ENCODE measurements around the gene CLEC16A. TPM values are rescaled to one million over a fixed set of nuclear protein-coding genes. Genes with fewer than 3 reads are reported as not detected.

CLEC16A gene
- total and polyA plus RNA-seq, 2 donors (not counting 1 experiment from before 2014, with no cell fraction given), result 21.9 to 79.5 TPM

- Histone ChIP-seq H2AFZ (ENCODE audit: insufficient read depth, low read depth, low read length, poor library complexity, severe bottlenecking) (no peak overlapping the region), H3K36me3 (replicated peaks in 1 of 2; ENCODE audit: control extremely low read depth in 1 of 2, control insufficient read depth in 1 of 2, extremely low read depth in 1 of 2, insufficient read depth in 2 of 2, low read length in 1 of 2) (peaks cover 9 to 42% of the 10 kb centered on the region in 2 experiments), H3K4me1 (ENCODE audit: control insufficient read depth in 2 of 2, insufficient read depth in 2 of 2, low read length in 2 of 2) (peaks cover 0 to 6% of the 10 kb centered on the region in 2 donors), H3K79me2 (ENCODE audit: control insufficient read depth, insufficient read depth, low read length) (no peaks in the 10 kb centered on the region), H3K4me2 (replicated peaks; ENCODE audit: low read depth, low read length, poor library complexity, severe bottlenecking) (no peak overlapping the region), H3K27ac (ENCODE audit: low read length in 2 of 2) (no peak overlapping the region), H3K9me3 (ENCODE audit: control extremely low read depth in 1 of 3, control insufficient read depth in 2 of 3, insufficient read depth in 1 of 3, low read length in 2 of 3) (no peaks in the 10 kb centered on the region), H3K27me3 (replicated peaks in 1 of 4; ENCODE audit: control extremely low read depth in 1 of 4, control insufficient read depth in 3 of 4, insufficient read depth in 4 of 4, low read length in 3 of 4) (no peaks in the 10 kb centered on the region), H4K20me1 (ENCODE audit: control insufficient read depth, insufficient read depth, low read length, poor library complexity, severe bottlenecking) (no peaks in the 10 kb centered on the region), H3K4me3 (ENCODE audit: control extremely low read depth in 1 of 5, extremely low read depth in 1 of 5, insufficient read depth in 1 of 5, low read depth in 2 of 5, low read length in 4 of 5) (no peak overlapping the region), H3K9ac (ENCODE audit: low read length) (no peak overlapping the region)
- ChIA-PET CTCF (interaction anchor here (0.7 kb wide), 1 partner anchor 207 kb away, joined by 3 read pairs; no protein-coding TSS in a partner anchor), POLR2A (no interaction called here)
- Mint-ChIP-seq H3K27ac (no peak overlapping the region), H3K4me3 (no peak overlapping the region), H3K27me3 (no peaks in the 10 kb centered on the region), H3K9me3 (ENCODE audit: insufficient read depth) (no peaks in the 10 kb centered on the region), H3K4me1 (peaks cover 27% of the 10 kb centered on the region)
- 94% methylated on average over 4 of the region's 4 CpGs for WGBS (ENCODE audit: insufficient coverage)
- TF ChIP-seq CTCF (IDR thresholded peaks at IDR 0.05) (no peak), EZH2 (IDR thresholded peaks at IDR 0.05; ENCODE audit: borderline replicate concordance, insufficient read depth, low read depth, low read length, poor library complexity, severe bottlenecking) (no peak)
- ATAC-seq (ENCODE audit: low read depth), result no peak
- intact Hi-C loops (cut with micrococcal nuclease), result no loop called here
- no peak for DNase-seq
Observed at GRCh38 chr16:11171448-11171709, 227.0 kb downstream of the CLEC16A start.

DNA sequence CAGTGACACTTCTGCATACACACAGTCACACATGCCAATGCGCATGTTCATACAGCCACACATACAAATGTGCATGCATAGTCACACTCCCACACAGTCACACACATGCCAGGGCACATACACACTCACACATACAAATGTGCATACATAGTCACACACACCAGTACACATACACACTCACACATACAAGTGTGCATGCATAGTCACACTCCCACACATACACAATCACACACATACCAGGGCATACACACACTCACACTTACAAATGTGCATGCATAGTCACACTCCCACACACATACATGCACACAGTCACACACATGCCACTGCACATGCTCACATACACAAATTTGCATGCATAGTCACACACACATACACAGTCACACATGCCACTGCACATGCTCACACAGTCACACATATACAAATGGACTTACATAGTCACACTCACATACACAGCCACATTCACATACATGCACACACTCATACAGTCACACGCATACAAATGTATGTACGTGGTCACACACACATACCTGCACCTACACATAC, 227.5 kb downstream of the CLEC16A start:
- no peak overlapping the region for H3K27ac ChIP-seq (ENCODE audit: low read length in 2 of 2)
- no peak overlapping the region for H3K4me3 Mint-ChIP-seq
- H3K36me3 ChIP-seq (replicated peaks in 1 of 2; ENCODE audit: control extremely low read depth in 1 of 2, control insufficient read depth in 1 of 2, extremely low read depth in 1 of 2, insufficient read depth in 2 of 2, low read length in 1 of 2), result peaks cover 9 to 38% of the 10 kb centered on the region in 2 experiments
- ChIA-PET POLR2A (no interaction called here), CTCF (interaction anchor here (0.7 kb wide), 1 partner anchor 207 kb away, joined by 3 read pairs; no protein-coding TSS in a partner anchor)
- H3K4me3 ChIP-seq (ENCODE audit: control extremely low read depth in 1 of 5, extremely low read depth in 1 of 5, insufficient read depth in 1 of 5, low read depth in 2 of 5, low read length in 4 of 5), result no peak overlapping the region
- intact Hi-C loops (cut with micrococcal nuclease), result no loop called here
- H4K20me1 ChIP-seq (ENCODE audit: control insufficient read depth, insufficient read depth, low read length, poor library complexity, severe bottlenecking), result no peaks in the 10 kb centered on the region
- ATAC-seq (ENCODE audit: low read depth) (no peak), DNase-seq (no peak)
- H3K9ac ChIP-seq (ENCODE audit: low read length), result no peak overlapping the region
- no peaks in the 10 kb centered on the region for H3K79me2 ChIP-seq (ENCODE audit: control insufficient read depth, insufficient read depth, low read length)
- no peaks in the 10 kb centered on the region for H3K27me3 ChIP-seq (replicated peaks in 1 of 4; ENCODE audit: control extremely low read depth in 1 of 4, control insufficient read depth in 3 of 4, insufficient read depth in 4 of 4, low read length in 3 of 4)
- no peak overlapping the region for H2AFZ ChIP-seq (ENCODE audit: insufficient read depth, low read depth, low read length, poor library complexity, severe bottlenecking)
- no peak overlapping the region for H3K4me2 ChIP-seq (replicated peaks; ENCODE audit: low read depth, low read length, poor library complexity, severe bottlenecking)
- H3K9me3 ChIP-seq (ENCODE audit: control extremely low read depth in 1 of 3, control insufficient read depth in 2 of 3, insufficient read depth in 1 of 3, low read length in 2 of 3), result no peaks in the 10 kb centered on the region
- 98% methylated on average over 3 of the region's 3 CpGs for WGBS (ENCODE audit: insufficient coverage)
- no peak for TF ChIP-seq CTCF (IDR thresholded peaks at IDR 0.05)
- no peak for TF ChIP-seq EZH2 (IDR thresholded peaks at IDR 0.05; ENCODE audit: borderline replicate concordance, insufficient read depth, low read depth, low read length, poor library complexity, severe bottlenecking)
- H3K4me1 Mint-ChIP-seq, result peaks cover 30% of the 10 kb centered on the region
- no peaks in the 10 kb centered on the region for H3K9me3 Mint-ChIP-seq (ENCODE audit: insufficient read depth)
- no peaks in the 10 kb centered on the region for H3K27me3 Mint-ChIP-seq
- H3K4me1 ChIP-seq (ENCODE audit: control insufficient read depth in 2 of 2, insufficient read depth in 2 of 2, low read length in 2 of 2), result peaks cover 0 to 6% of the 10 kb centered on the region in 2 donors
- H3K27ac Mint-ChIP-seq, result peak overlapping the region; percentile 59
